HepG2 (cell line): Measurements from ENCODE around the gene SHBG. TPM values are rescaled to one million over a fixed set of nuclear protein-coding genes. Genes with fewer than 3 reads are reported as not detected.
"Not testable (repeated sequence)": the region's sequence is repeated elsewhere in the genome, so short reads cannot be mapped to it uniquely, and the experiment has no call there.

ENCODE experiments used
- ATAC-seq: fragments of 200-7000 bp; cut with Tn5 transposase; 3 replicates; pipeline ENCODE4 v1.9.1; 2020; ENCODE audit warnings: mild to moderate bottlenecking, moderate library complexity
- BruUV-seq: library from RNA; stranded (reverse); fragments of 400-500 nt; replicated peaks from 2 replicates; lab custom pipeline; 2021; lab: Mats Ljungman, UMichigan
- CTCF ChIA-PET: fragments of 300-600 bp; formaldehyde crosslinking; extraction: SDS; loops from one replicate; lab custom pipeline; 2021; ENCODE audit warnings: low total read pairs, inconsistent platforms, low intra/inter-chr PET ratio; lab: Yijun Ruan, JAX
- POLR2A ChIA-PET: fragments of 350-600 bp; sonication (Branson Sonifier 250); formaldehyde crosslinking; loops from one replicate; lab custom pipeline; 2020; ENCODE audit warnings: antibody characterized with exemption, inconsistent platforms; lab: Yijun Ruan, JAX
- DNase-seq: peaks from one replicate; pipeline ENCODE4 v3.0.0-alpha.2; 2015; ENCODE audit warnings: low spot score
- FAIRE-seq: peaks from 3 replicates; lab custom pipeline; 2011; peaks lifted over from hg19 to GRCh38; lab: Jason Lieb, UNC
- H2AFZ ChIP-seq: one replicate; pipeline ENCODE4 v1.6.1; 2011; ENCODE audit warnings: low read length, inconsistent platforms
- H3K27ac ChIP-seq: fragments of 300-600 bp; 3 replicates; pipeline ENCODE4 v1.8.0; 2011; ENCODE audit warnings: mixed run types, mild to moderate bottlenecking, mixed read lengths, low read length, inconsistent platforms; ENCODE audit not compliant: insufficient read depth; ENCODE audit errors: extremely low read length
- H3K27me3 ChIP-seq, 2 experiments: fragments of 200-600 bp in 1 of 2; 2 replicates in 1 of 2; 3 replicates in 1 of 2; pipeline versions ENCODE4 v1.6.0 to v1.8.0; 2011; ENCODE audit warnings: low read length in 2 of 2, mild to moderate bottlenecking in 2 of 2, moderate library complexity in 2 of 2, inconsistent platforms in 1 of 2; ENCODE audit not compliant: insufficient read depth in 2 of 2, control insufficient read depth in 1 of 2
- H3K36me3 ChIP-seq, 2 experiments: fragments of 200-600 bp in 1 of 2; replicated peaks in 1 of 2; 2 replicates in 1 of 2; 3 replicates in 1 of 2; pipeline versions ENCODE4 v1.5.1 to v1.8.0; 2011; ENCODE audit warnings: low read length in 2 of 2, inconsistent platforms in 1 of 2; ENCODE audit not compliant: insufficient read depth in 2 of 2, control insufficient read depth in 1 of 2
- H3K4me1 ChIP-seq: 2 replicates; pipeline ENCODE4 v1.5.1; 2012; ENCODE audit warnings: low read length, inconsistent platforms; ENCODE audit not compliant: insufficient read depth
- H3K4me2 ChIP-seq: 2 replicates; pipeline ENCODE4 v1.6.0; 2011; ENCODE audit warnings: low read depth, low read length, inconsistent platforms
- H3K4me3 ChIP-seq, 3 experiments: fragments of 200-600 bp in 1 of 3; sonication (generic), shearing (Covaris generic) in 1 of 3; replicated peaks in 1 of 3; 2 replicates each; pipeline ENCODE4 v1.5.1; 2011 to 2016; ENCODE audit warnings: low read length in 3 of 3, inconsistent platforms in 2 of 3, low read depth in 2 of 3, mild to moderate bottlenecking in 2 of 3, control low read depth in 1 of 3, mixed read lengths in 1 of 3; ENCODE audit not compliant: insufficient read depth in 1 of 3
- H3K79me2 ChIP-seq: one replicate; pipeline ENCODE4 v1.6.1; 2011; ENCODE audit warnings: low read length, inconsistent platforms; ENCODE audit not compliant: insufficient read depth
- H3K9ac ChIP-seq: 2 replicates; pipeline ENCODE4 v1.6.0; 2011; ENCODE audit warnings: mild to moderate bottlenecking, low read depth, low read length, inconsistent platforms; ENCODE audit not compliant: insufficient read depth
- H3K9me3 ChIP-seq: 2 replicates; pipeline ENCODE4 v1.5.1; 2012; ENCODE audit warnings: mild to moderate bottlenecking, low read length
- H4K20me1 ChIP-seq: 2 replicates; pipeline ENCODE4 v1.6.0; 2011; ENCODE audit warnings: inconsistent platforms, mild to moderate bottlenecking, low read length, moderate library complexity; ENCODE audit not compliant: insufficient read depth
- CREM ChIP-seq, 2 experiments: sonication (generic) in 1 of 2; formaldehyde crosslinking in 1 of 2; IDR thresholded peaks; 2 replicates each; pipeline versions ENCODE4 v1.4.0 to v1.6.1; 2016 to 2020; ENCODE audit warnings: antibody characterized with exemption in 1 of 2, mild to moderate bottlenecking in 1 of 2, missing genetic modification reagents in 1 of 2
- ETV5 ChIP-seq: IDR thresholded peaks from 2 replicates; pipeline ENCODE4 v1.6.1; 2018; ENCODE audit warnings: missing biosample characterization, missing genetic modification reagents, inconsistent platforms, borderline replicate concordance
- GATA4 ChIP-seq: sonication (generic); IDR thresholded peaks from 2 replicates; pipeline ENCODE4 v1.6.1; 2016; ENCODE audit warnings: antibody characterized with exemption, low read depth, borderline replicate concordance
- KLF9 ChIP-seq: IDR thresholded peaks from 2 replicates; pipeline ENCODE4 v1.6.1; 2016; ENCODE audit warnings: low read depth
- MED1 ChIP-seq: sonication (generic); formaldehyde crosslinking; IDR thresholded peaks from 2 replicates; pipeline ENCODE4 v1.4.0; 2020; ENCODE audit warnings: missing genetic modification reagents
- MIXL1 ChIP-seq: IDR thresholded peaks from 2 replicates; pipeline ENCODE4 v1.6.1; 2016
- NFE2 ChIP-seq: sonication (generic); formaldehyde crosslinking; IDR thresholded peaks from 2 replicates; pipeline ENCODE4 v1.4.0; 2020; ENCODE audit warnings: missing genetic modification reagents
- RAD21 ChIP-seq: fragments of 450-650 bp; formaldehyde crosslinking; IDR thresholded peaks from 2 replicates; pipeline ENCODE4 v1.5.0; 2020; ENCODE audit warnings: mild to moderate bottlenecking
- TBX2 ChIP-seq: sonication (generic); formaldehyde crosslinking; IDR thresholded peaks from 2 replicates; pipeline ENCODE4 v1.5.0; 2020; ENCODE audit warnings: missing genetic modification reagents, mild to moderate bottlenecking, borderline replicate concordance
- ZBTB42 ChIP-seq: sonication (generic); formaldehyde crosslinking; IDR thresholded peaks from 2 replicates; pipeline ENCODE4 v1.5.0; 2020; ENCODE audit warnings: mild to moderate bottlenecking, missing genetic modification reagents
- ZNF407 ChIP-seq: sonication (generic); formaldehyde crosslinking; IDR thresholded peaks from one replicate; pipeline ENCODE4 v1.5.1; 2020; ENCODE audit warnings: mild to moderate bottlenecking, missing genetic modification reagents; ENCODE audit errors: not compliant biosample characterization
- ZSCAN29 ChIP-seq: sonication (generic); formaldehyde crosslinking; conservative IDR thresholded peaks from 2 replicates; pipeline ENCODE4 v1.4.0; 2020; ENCODE audit warnings: mild to moderate bottlenecking, missing genetic modification reagents
- WGBS: methylation state at CpG from one replicate; pipeline ENCODE4 v1.1.6; 2017; ENCODE audit warnings: low lambda C conversion rate; 5-methylcytosine and 5-hydroxymethylcytosine counted together
- in situ Hi-C: cut with HindIII; loops from 2 replicates; pipeline ENCODE4 v1.10.0; 2017; ENCODE audit warnings: low pct_unique_long_range_greater_than_20kb; ENCODE audit not compliant: extremely low pct_ligation_motif_present
- intact Hi-C: fragments of 100-400 bp; cut with micrococcal nuclease; formaldehyde crosslinking; loops from one replicate; pipeline ENCODE4 v1.10.0; 2022; ENCODE audit not compliant: unreplicated experiment
- polyA plus RNA-seq, 8 experiments: library from polyadenylated mRNA; depleted of rRNA in 3 of 8; stranded (reverse) in 7 of 8; unstranded in 1 of 8; fragments of >200 nt; fragmentation: Illumina TruSeq in 4 of 8; extraction: Trizol in 4 of 8; gene quantifications; 2 replicates each; pipeline versions ENCODE4 v1.2.1 to v1.2.3, GENCODE V29; 2011 to 2016; ENCODE audit warnings: low read depth in 4 of 8, missing spikeins in 1 of 8, mixed read lengths in 1 of 8; ENCODE audit not compliant: insufficient read depth in 1 of 8
- total RNA-seq, 5 experiments: library from RNA; depleted of rRNA; stranded (reverse); fragments of >200 nt; fragmentation: Illumina TruSeq; extraction: Trizol; gene quantifications; 2 replicates each; pipeline ENCODE4 v1.2.3, GENCODE V29; 2016; ENCODE audit warnings: low read depth in 1 of 5

Gene SHBG
- total and polyA plus RNA-seq, 2 of the 13 experiments (the other 11 are each of a cell fraction or from before 2014, with no cell fraction given): 4.0 to 6.1 TPM

GRCh38 chr17:7641635-7642034 is 11.7 kb downstream of the SHBG start:
- H2AFZ ChIP-seq, ATAC-seq, H3K4me2 ChIP-seq, H3K27ac ChIP-seq, BruUV-seq, DNase-seq, H3K4me1 ChIP-seq, H3K27me3 ChIP-seq, in situ Hi-C loops, FAIRE-seq, H3K4me3 ChIP-seq, CTCF ChIA-PET, H3K9me3 ChIP-seq, H3K9ac ChIP-seq, H4K20me1 ChIP-seq, intact Hi-C loops, H3K79me2 ChIP-seq, H3K36me3 ChIP-seq: not testable (repeated sequence)
- POLR2A ChIA-PET: interaction anchor here (1.4 to 1.7 kb wide), 2 partner anchors 14 to 46 kb away, joined by 3 to 4 read pairs; partner anchors contain the start of genes SAT2 and TP53
- WGBS: 45% methylated on average over 6 of the region's 7 CpGs

- no peaks in the 10 kb centered on the region for H3K9me3 ChIP-seq
- H3K36me3 ChIP-seq: no peaks in the 10 kb centered on the region
- no peak overlapping the region for H2AFZ ChIP-seq
- in situ Hi-C loops: no loop called here
- 44% methylated on average over 4 of the region's 4 CpGs for WGBS
- FAIRE-seq (no peak), DNase-seq (no peak), ATAC-seq (no peak)
- CTCF ChIA-PET: no interaction called here
- BruUV-seq: no TSS peak
- H3K4me2 ChIP-seq: no peak overlapping the region
- H3K9ac ChIP-seq: no peak overlapping the region
- H3K27ac ChIP-seq: no peak overlapping the region
- H3K79me2 ChIP-seq: no peaks in the 10 kb centered on the region
- H3K4me1 ChIP-seq: peaks cover 3% of the 10 kb centered on the region
- intact Hi-C loops: no loop called here
- TF ChIP-seq ZBTB42 (CRISPR knock-in tag) (no peak), GATA4 (no peak), ZNF407 (CRISPR knock-in tag) (no peak), MIXL1 (no peak), ETV5 (CRISPR knock-in tag) (no peak), NFE2 (CRISPR knock-in tag) (no peak), ZSCAN29 (CRISPR knock-in tag) (no peak), KLF9 (CRISPR knock-in tag) (no peak), RAD21 (no peak), CREM (IDR thresholded peaks at IDR 0.05) (no peak), CREM (CRISPR knock-in tag; IDR thresholded peaks at IDR 0.05) (no peak), MED1 (CRISPR knock-in tag) (no peak), TBX2 (CRISPR knock-in tag) (no peak)
- TF ChIP-seq, all 625 proteins: peak for 0
- H4K20me1 ChIP-seq: no peaks in the 10 kb centered on the region
- no peak overlapping the region for H3K4me3 ChIP-seq
- H3K27me3 ChIP-seq: peaks cover 0 to under 1% of the 10 kb centered on the region in 2 experiments; a peak in 1 of 5 replicates
- POLR2A ChIA-PET: no interaction called here
These were observed 14.8 kb downstream of the SHBG start for GRCh38 chr17:7644775-7645174.
